ENCODE data around the gene CREB3L1.
A peak's percentile ranks its signal among the peaks of the same experiment; 100 is the strongest.

The CREB3L1 gene

DNA sequence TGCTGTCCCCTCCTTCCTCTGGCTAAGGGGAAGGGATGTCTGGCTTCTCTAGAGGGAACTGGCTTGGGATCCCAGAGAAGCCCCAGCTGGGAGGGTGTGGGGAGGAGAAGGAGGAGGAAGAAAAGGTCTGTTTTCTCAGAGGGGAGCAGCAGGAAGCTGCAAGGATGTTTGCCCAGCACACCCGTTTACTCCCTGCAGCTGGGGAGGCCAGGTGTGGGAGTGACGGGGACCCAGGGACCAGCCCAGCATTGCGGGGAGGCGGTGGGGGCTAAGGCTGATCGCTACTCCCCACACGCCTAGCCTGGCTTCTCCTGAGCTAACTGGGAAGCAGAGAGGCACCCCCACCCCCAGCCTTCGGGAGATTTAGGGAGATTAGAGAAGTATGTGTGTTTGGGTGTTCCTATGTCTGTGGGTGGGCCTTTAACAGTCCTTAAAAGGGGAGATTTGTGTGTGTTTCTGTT is 3.9 kb downstream of the CREB3L1 start:
- Histone ChIP-seq H3K27ac (no peak overlapping the region), H3K4me3 (ENCODE audit: low read depth, low read length) (no peak overlapping the region), H2AFZ (no peak overlapping the region), H3K9me3 (ENCODE audit: control insufficient read depth, low read length) (no peaks in the 10 kb centered on the region), H3K9ac (no peak overlapping the region), H3K79me2 (no peaks in the 10 kb centered on the region), H3K27me3 (ENCODE audit: control insufficient read depth, insufficient read depth, low read length) (no peaks in the 10 kb centered on the region), H3K36me3 (ENCODE audit: control insufficient read depth, insufficient read depth, low read length) (no peaks in the 10 kb centered on the region), H3K4me1 (peaks cover 4% of the 10 kb centered on the region), H3K4me2 (ENCODE audit: low read length) (no peak overlapping the region)
- TF ChIP-seq, protein P1, sequence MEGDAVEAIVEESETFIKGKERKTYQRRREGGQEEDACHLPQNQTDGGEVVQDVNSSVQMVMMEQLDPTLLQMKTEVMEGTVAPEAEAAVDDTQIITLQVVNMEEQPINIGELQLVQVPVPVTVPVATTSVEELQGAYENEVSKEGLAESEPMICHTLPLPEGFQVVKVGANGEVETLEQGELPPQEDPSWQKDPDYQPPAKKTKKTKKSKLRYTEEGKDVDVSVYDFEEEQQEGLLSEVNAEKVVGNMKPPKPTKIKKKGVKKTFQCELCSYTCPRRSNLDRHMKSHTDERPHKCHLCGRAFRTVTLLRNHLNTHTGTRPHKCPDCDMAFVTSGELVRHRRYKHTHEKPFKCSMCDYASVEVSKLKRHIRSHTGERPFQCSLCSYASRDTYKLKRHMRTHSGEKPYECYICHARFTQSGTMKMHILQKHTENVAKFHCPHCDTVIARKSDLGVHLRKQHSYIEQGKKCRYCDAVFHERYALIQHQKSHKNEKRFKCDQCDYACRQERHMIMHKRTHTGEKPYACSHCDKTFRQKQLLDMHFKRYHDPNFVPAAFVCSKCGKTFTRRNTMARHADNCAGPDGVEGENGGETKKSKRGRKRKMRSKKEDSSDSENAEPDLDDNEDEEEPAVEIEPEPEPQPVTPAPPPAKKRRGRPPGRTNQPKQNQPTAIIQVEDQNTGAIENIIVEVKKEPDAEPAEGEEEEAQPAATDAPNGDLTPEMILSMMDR (IDR thresholded peaks at IDR 0.05) = no peak

DNA sequence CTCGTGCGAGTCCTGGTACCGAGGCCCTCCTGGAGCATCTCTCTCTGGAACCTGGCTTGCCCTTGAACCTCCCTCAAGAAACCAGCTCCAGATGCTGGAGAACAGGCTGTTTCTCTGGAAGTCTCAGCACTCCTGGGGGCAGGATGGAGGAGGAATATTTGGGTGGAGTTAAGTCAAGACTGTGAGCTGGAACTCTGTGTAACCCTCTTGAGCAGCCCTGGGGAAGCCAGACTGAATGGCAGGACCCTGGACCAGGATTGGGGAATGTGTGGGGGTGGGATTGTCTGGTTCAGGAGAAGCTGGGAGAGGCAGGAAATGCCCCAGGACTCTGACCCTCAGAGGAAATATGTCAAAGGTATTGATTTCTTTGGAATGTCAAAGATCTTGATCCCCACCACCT is 7.7 kb downstream of the CREB3L1 start:
- no peak overlapping the region for H3K4me3 ChIP-seq (ENCODE audit: low read depth, low read length)
- no peaks in the 10 kb centered on the region for H3K36me3 ChIP-seq (ENCODE audit: control insufficient read depth, insufficient read depth, low read length)
- no peak overlapping the region for H3K27ac ChIP-seq
- no peak overlapping the region for H3K9ac ChIP-seq
- no peak overlapping the region for H2AFZ ChIP-seq
- TF ChIP-seq, protein P1 (IDR thresholded peaks at IDR 0.05) = no peak
- no peaks in the 10 kb centered on the region for H3K4me1 ChIP-seq
- no peak overlapping the region for H3K4me2 ChIP-seq (ENCODE audit: low read length)
- H3K9me3 ChIP-seq (ENCODE audit: control insufficient read depth, low read length) = no peaks in the 10 kb centered on the region
- H3K79me2 ChIP-seq = no peaks in the 10 kb centered on the region
- no peaks in the 10 kb centered on the region for H3K27me3 ChIP-seq (ENCODE audit: control insufficient read depth, insufficient read depth, low read length)

DNA sequence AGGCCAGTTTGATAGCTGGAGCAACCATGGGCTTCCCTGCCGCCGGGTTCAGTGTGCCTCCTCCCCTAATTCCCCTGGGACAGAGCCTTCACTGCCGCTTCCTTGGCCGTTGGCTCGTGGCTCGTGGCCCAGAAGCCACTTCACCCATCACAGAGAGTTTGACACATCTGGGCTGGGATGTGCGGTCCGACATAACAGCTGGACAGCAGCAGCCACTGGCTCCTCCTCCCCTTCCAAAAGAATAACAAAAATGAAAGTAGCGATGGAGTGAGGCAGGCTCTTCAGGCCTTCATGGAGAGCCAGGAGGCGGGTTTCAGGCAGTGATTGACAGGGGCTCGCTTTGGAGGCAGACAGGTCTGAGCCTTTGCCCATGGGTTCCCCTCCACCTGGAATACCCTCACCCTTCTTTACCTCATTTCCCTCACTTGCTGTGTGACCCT is 8.2 kb downstream of the CREB3L1 start:
- Histone ChIP-seq H3K27ac (peak overlapping the region; percentile 19), H3K9me3 (ENCODE audit: control insufficient read depth, low read length) (no peaks in the 10 kb centered on the region), H3K27me3 (ENCODE audit: control insufficient read depth, insufficient read depth, low read length) (no peaks in the 10 kb centered on the region), H3K36me3 (ENCODE audit: control insufficient read depth, insufficient read depth, low read length) (no peaks in the 10 kb centered on the region), H2AFZ (no peak overlapping the region), H3K79me2 (no peaks in the 10 kb centered on the region), H3K4me1 (no peaks in the 10 kb centered on the region), H3K4me2 (ENCODE audit: low read length) (no peak overlapping the region), H3K9ac (no peak overlapping the region), H3K4me3 (ENCODE audit: low read depth, low read length) (no peak overlapping the region)
- TF ChIP-seq, protein P1 (IDR thresholded peaks at IDR 0.05) = no peak

DNA sequence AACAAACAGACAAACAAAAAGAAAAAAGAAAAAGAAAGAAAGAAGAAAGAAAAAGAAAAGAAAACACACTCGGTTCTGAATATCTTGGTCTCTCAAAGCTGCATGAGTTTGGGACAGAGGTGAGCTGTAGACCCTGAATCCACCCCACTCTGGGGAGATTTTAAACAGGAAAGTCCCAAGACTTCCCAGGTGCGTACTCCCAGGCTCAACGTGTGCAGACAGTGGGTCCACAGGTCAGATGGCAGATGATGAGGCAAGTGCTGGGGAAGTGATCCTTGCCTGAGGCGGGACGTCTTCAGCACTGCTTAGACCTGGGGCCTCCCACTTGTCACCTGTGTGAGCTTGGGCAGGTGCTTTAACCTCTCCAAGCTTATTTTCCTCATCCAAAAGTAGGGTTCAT is 9.3 kb downstream of the CREB3L1 start:
- Histone ChIP-seq H3K9me3 (ENCODE audit: control insufficient read depth, low read length) (no peaks in the 10 kb centered on the region), H3K4me2 (ENCODE audit: low read length) (no peak overlapping the region), H3K27me3 (ENCODE audit: control insufficient read depth, insufficient read depth, low read length) (no peaks in the 10 kb centered on the region), H3K4me3 (ENCODE audit: low read depth, low read length) (no peak overlapping the region), H2AFZ (no peak overlapping the region), H3K9ac (no peak overlapping the region), H3K36me3 (ENCODE audit: control insufficient read depth, insufficient read depth, low read length) (no peaks in the 10 kb centered on the region), H3K4me1 (peaks cover 9% of the 10 kb centered on the region), H3K79me2 (no peaks in the 10 kb centered on the region), H3K27ac (no peak overlapping the region)
- TF ChIP-seq, protein P1 (IDR thresholded peaks at IDR 0.05) = no peak

DNA sequence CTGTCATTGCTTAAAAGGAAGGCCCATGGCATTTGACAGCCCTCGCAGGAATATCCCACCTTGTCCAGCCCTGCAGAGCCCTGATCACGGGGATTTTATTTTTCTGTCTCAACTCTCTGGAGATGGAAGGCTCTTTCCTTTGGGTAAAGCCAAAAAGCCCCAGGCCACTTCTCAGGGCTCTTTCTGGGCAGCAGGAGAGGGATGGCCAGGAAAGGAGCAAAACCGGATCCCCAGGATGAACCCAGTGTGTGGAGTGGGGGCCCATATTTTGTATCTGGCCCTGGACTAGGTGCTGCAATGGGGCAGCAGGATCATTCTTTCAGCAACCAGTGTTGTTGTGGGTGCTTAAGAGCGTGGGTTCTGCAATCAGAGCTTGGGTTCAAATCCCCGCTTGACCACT is 11.0 kb downstream of the CREB3L1 start:
- TF ChIP-seq, protein P1 (IDR thresholded peaks at IDR 0.05) = no peak

More for the DNA sequence above, 11.0 kb downstream of the CREB3L1 start:
- H3K4me1 ChIP-seq = peaks cover 9% of the 10 kb centered on the region
- H3K27ac ChIP-seq = no peak overlapping the region
- no peaks in the 10 kb centered on the region for H3K9me3 ChIP-seq (ENCODE audit: control insufficient read depth, low read length)
- no peaks in the 10 kb centered on the region for H3K79me2 ChIP-seq
- no peak overlapping the region for H3K4me2 ChIP-seq (ENCODE audit: low read length)
- H3K27me3 ChIP-seq (ENCODE audit: control insufficient read depth, insufficient read depth, low read length) = no peaks in the 10 kb centered on the region
- no peak overlapping the region for H3K4me3 ChIP-seq (ENCODE audit: low read depth, low read length)
- H3K36me3 ChIP-seq (ENCODE audit: control insufficient read depth, insufficient read depth, low read length) = no peaks in the 10 kb centered on the region
- H2AFZ ChIP-seq = no peak overlapping the region
- H3K9ac ChIP-seq = no peak overlapping the region
